Thyroid gland (tissue), 4 donors: ENCODE data around the gene IFIT5.

Experiments
- CTCF ChIP-seq, 6 experiments: fragments of 200-600 bp in 3 of 6; fragments of 450-650 bp in 3 of 6; sonication (generic) in 3 of 6; IDR thresholded peaks; one replicate each; pipeline ENCODE4 v1.5.1; 2016 to 2019; ENCODE audit warnings: antibody characterized with exemption in 6 of 6, mild to moderate bottlenecking in 2 of 6, inconsistent platforms in 1 of 6, moderate library complexity in 1 of 6
- POLR2A ChIP-seq, 2 donors: fragments of 450-650 bp; IDR thresholded peaks; one replicate each; pipeline ENCODE4 v1.6.1; 2017; ENCODE audit warnings: antibody characterized with exemption in 2 of 2, mild to moderate bottlenecking in 2 of 2, moderate library complexity in 1 of 2

- TF ChIP-seq CTCF (IDR thresholded peaks at IDR 0.05): no peak
- no peak for TF ChIP-seq POLR2A (IDR thresholded peaks at IDR 0.05)
Measured at GRCh38 chr10:89368129-89368528, 46.2 kb upstream of the IFIT5 start.
